H9 (cell line): ENCODE data around the gene ADAMTSL3. TPM values are rescaled to one million over a fixed set of nuclear protein-coding genes. Genes with fewer than 3 reads are reported as not detected.

Experiments
- DNase-seq: peaks from one replicate; pipeline ENCODE4 v3.0.0-alpha.2; 2017
- H2AFZ ChIP-seq: one replicate; pipeline ENCODE4 v1.6.1; 2013; ENCODE audit warnings: mild to moderate bottlenecking, low read length, control low read depth, moderate library complexity
- H2AK5ac ChIP-seq: 2 replicates; pipeline ENCODE4 v1.6.1; 2013; ENCODE audit warnings: low read length, control low read depth, mixed read lengths; ENCODE audit not compliant: insufficient read length
- H2BK120ac ChIP-seq: one replicate; pipeline ENCODE4 v1.6.1; 2013; ENCODE audit warnings: low read depth, mild to moderate bottlenecking, low read length, control low read depth, inconsistent platforms; ENCODE audit not compliant: poor library complexity, severe bottlenecking
- H2BK12ac ChIP-seq: 2 replicates; pipeline ENCODE4 v1.6.1; 2013; ENCODE audit warnings: low read length, control low read depth, mixed read lengths, low read depth; ENCODE audit not compliant: insufficient read length
- H2BK15ac ChIP-seq: 2 replicates; pipeline ENCODE4 v1.6.1; 2013; ENCODE audit warnings: low read depth, low read length, control low read depth
- H2BK20ac ChIP-seq: one replicate; pipeline ENCODE4 v1.6.1; 2013; ENCODE audit warnings: low read depth, mild to moderate bottlenecking, low read length, control low read depth, inconsistent platforms; ENCODE audit not compliant: poor library complexity, severe bottlenecking
- H2BK5ac ChIP-seq: 2 replicates; pipeline ENCODE4 v1.6.1; 2013; ENCODE audit warnings: low read length, control low read depth, mixed read lengths; ENCODE audit not compliant: insufficient read length
- H3K14ac ChIP-seq: 2 replicates; pipeline ENCODE4 v1.6.1; 2013; ENCODE audit warnings: low read length, control low read depth; ENCODE audit not compliant: insufficient read depth
- H3K18ac ChIP-seq: 2 replicates; pipeline ENCODE4 v1.6.1; 2013; ENCODE audit warnings: low read depth, mild to moderate bottlenecking, mixed read lengths, low read length, control low read depth; ENCODE audit not compliant: insufficient read length
- H3K23ac ChIP-seq: 2 replicates; pipeline ENCODE4 v1.6.1; 2013; ENCODE audit warnings: low read length, control low read depth, mixed read lengths, low read depth; ENCODE audit not compliant: insufficient read length
- H3K23me2 ChIP-seq: 2 replicates; pipeline ENCODE4 v1.6.1; 2013; ENCODE audit warnings: low read depth, mild to moderate bottlenecking, mixed read lengths, low read length, control low read depth; ENCODE audit not compliant: insufficient read length, poor library complexity, severe bottlenecking
- H3K27ac ChIP-seq: 2 replicates; pipeline ENCODE4 v1.5.1; 2013; ENCODE audit warnings: low read length, control low read depth, mixed read lengths, low read depth; ENCODE audit not compliant: insufficient read length
- H3K27me3 ChIP-seq: 2 replicates; pipeline ENCODE4 v1.6.1; 2013; ENCODE audit warnings: low read length, control low read depth, inconsistent platforms; ENCODE audit not compliant: insufficient read depth
- H3K4ac ChIP-seq: 2 replicates; pipeline ENCODE4 v1.6.1; 2013; ENCODE audit warnings: low read depth, mild to moderate bottlenecking, control low read depth, inconsistent platforms, low read length, moderate library complexity
- H3K4me1 ChIP-seq: 2 replicates; pipeline ENCODE4 v1.6.1; 2013; ENCODE audit warnings: low read length, control low read depth, inconsistent platforms; ENCODE audit not compliant: insufficient read depth
- H3K4me2 ChIP-seq: 2 replicates; pipeline ENCODE4 v1.6.1; 2013; ENCODE audit warnings: low read length, control low read depth, mixed read lengths; ENCODE audit not compliant: insufficient read length, insufficient read depth
- H3K56ac ChIP-seq: 2 replicates; pipeline ENCODE4 v1.6.1; 2013; ENCODE audit warnings: low read depth, mild to moderate bottlenecking, mixed read lengths, low read length, control low read depth; ENCODE audit not compliant: insufficient read length
- H3K79me1 ChIP-seq: 2 replicates; pipeline ENCODE4 v1.6.1; 2013; ENCODE audit warnings: low read depth, mild to moderate bottlenecking, moderate library complexity, low read length, control low read depth, inconsistent platforms; ENCODE audit not compliant: insufficient read depth, poor library complexity, severe bottlenecking
- H3K79me2 ChIP-seq: 2 replicates; pipeline ENCODE4 v1.6.1; 2013; ENCODE audit warnings: low read length, control low read depth, inconsistent platforms; ENCODE audit not compliant: insufficient read depth
- H3K9ac ChIP-seq: 2 replicates; pipeline ENCODE4 v1.6.1; 2013; ENCODE audit warnings: low read length, control low read depth, mixed read lengths; ENCODE audit not compliant: insufficient read length; ENCODE audit errors: extremely low read depth
- H3K9me3 ChIP-seq: one replicate; pipeline ENCODE4 v1.6.1; 2013; ENCODE audit warnings: low read depth, low read length, inconsistent platforms; ENCODE audit not compliant: control insufficient read depth
- H3T11ph ChIP-seq: one replicate; pipeline ENCODE4 v1.6.1; 2013; ENCODE audit warnings: mild to moderate bottlenecking, low read length, control low read depth, inconsistent platforms
- H4K20me1 ChIP-seq: one replicate; pipeline ENCODE4 v1.6.1; 2013; ENCODE audit not compliant: control insufficient read depth, insufficient read length, insufficient read depth
- H4K5ac ChIP-seq: 2 replicates; pipeline ENCODE4 v1.6.1; 2013; ENCODE audit warnings: low read depth, mild to moderate bottlenecking, mixed read lengths, low read length, control low read depth; ENCODE audit not compliant: insufficient read length
- H4K8ac ChIP-seq: replicated peaks from 2 replicates; pipeline ENCODE4 v1.6.1; 2013; ENCODE audit warnings: low read length, control low read depth, mixed read lengths, low read depth; ENCODE audit not compliant: insufficient read length
- H4K91ac ChIP-seq: 2 replicates; pipeline ENCODE4 v1.6.1; 2013; ENCODE audit warnings: low read depth, mild to moderate bottlenecking, moderate library complexity, mixed read lengths, low read length, control low read depth; ENCODE audit not compliant: insufficient read length
- H3K27ac Mint-ChIP-seq, 3 experiments: 2 replicates in 2 of 3; 3 replicates in 1 of 3; pipeline ENCODE4 v1.8.0; 2020 to 2021; ENCODE audit warnings: mixed read lengths in 3 of 3, mild to moderate bottlenecking in 1 of 3, moderate library complexity in 1 of 3
- H3K27me3 Mint-ChIP-seq: 2 replicates; pipeline ENCODE4 v1.8.0; 2021; ENCODE audit warnings: low read depth, mild to moderate bottlenecking, moderate library complexity, mixed read lengths
- H3K36me3 Mint-ChIP-seq, 3 experiments: 2 replicates in 2 of 3; 3 replicates in 1 of 3; pipeline ENCODE4 v1.8.0; 2020 to 2021; ENCODE audit warnings: low read depth in 3 of 3, mixed read lengths in 3 of 3; ENCODE audit not compliant: insufficient read depth in 1 of 3
- H3K4me1 Mint-ChIP-seq, 2 experiments: 2 replicates each; pipeline ENCODE4 v1.8.0; 2020; ENCODE audit warnings: mixed read lengths in 2 of 2
- H3K4me3 Mint-ChIP-seq, 2 experiments: 2 replicates in 1 of 2; 3 replicates in 1 of 2; pipeline ENCODE4 v1.8.0; 2020 to 2021; ENCODE audit warnings: mild to moderate bottlenecking in 2 of 2, mixed read lengths in 2 of 2, moderate library complexity in 1 of 2
- H3K9me3 Mint-ChIP-seq, 2 experiments: 2 replicates in 1 of 2; 3 replicates in 1 of 2; pipeline ENCODE4 v1.8.0; 2020; ENCODE audit warnings: mild to moderate bottlenecking in 2 of 2, mixed read lengths in 2 of 2, moderate library complexity in 1 of 2
- WGBS: extraction: QIAGEN DNeasy Blood & Tissue Kit; methylation state at CpG from one replicate; pipeline ENCODE4 v1.1.7; 2013; ENCODE audit warnings: missing lambda C conversion rate, low lambda C conversion rate, mixed read lengths; ENCODE audit not compliant: insufficient read length; ENCODE audit errors: extremely low coverage; 5-methylcytosine and 5-hydroxymethylcytosine counted together
- total RNA-seq: library from RNA; stranded (reverse); gene quantifications from 2 replicates; pipeline ENCODE4 v1.2.1, GENCODE V29; 2021
- TF ChIP-seq, protein P1 (sequence below): fragments of 200-600 bp; sonication (generic); conservative IDR thresholded peaks from 3 replicates; pipeline ENCODE4 v1.8.0; 2021; ENCODE audit warnings: antibody characterized with exemption, mild to moderate bottlenecking

The ADAMTSL3 gene
- total RNA-seq, 1 experiment from 2014 or later = 0.39 TPM

DNA sequence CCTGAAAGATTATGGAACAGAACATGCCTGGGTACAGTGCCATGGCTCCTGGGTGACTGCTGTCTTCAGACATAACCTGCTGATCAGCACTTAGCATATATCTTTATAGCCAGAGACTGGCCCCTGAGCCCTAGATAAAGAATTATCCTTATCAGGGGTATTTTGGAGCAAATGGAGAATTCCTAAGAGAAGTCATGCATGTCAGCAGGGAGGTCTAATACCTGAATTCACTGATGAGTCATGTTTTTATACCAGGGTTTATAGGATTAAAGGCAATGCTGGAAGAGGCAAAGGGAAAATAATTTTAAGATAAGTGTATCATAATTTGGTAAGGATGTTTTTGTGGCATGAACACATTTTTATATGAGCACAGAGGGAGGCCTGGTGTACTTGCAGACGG lies 159.8 kb downstream of the ADAMTSL3 start:
- H3K14ac ChIP-seq = no peak overlapping the region
- no peak overlapping the region for H2BK20ac ChIP-seq
- no peaks in the 10 kb centered on the region for H3K4me1 ChIP-seq
- no peak overlapping the region for H3K18ac ChIP-seq
- H3K4me1 Mint-ChIP-seq = no peaks in the 10 kb centered on the region
- no peak overlapping the region for H2BK15ac ChIP-seq
- H3K4me2 ChIP-seq = no peak overlapping the region
- no peak overlapping the region for H2BK5ac ChIP-seq
- H3K9me3 Mint-ChIP-seq = no peaks in the 10 kb centered on the region
- no peak overlapping the region for H2AK5ac ChIP-seq
- H3K79me1 ChIP-seq = no peaks in the 10 kb centered on the region
- H3K27me3 Mint-ChIP-seq = peaks cover 2% of the 10 kb centered on the region; the same call in 1 of the 2 replicates
- no peak overlapping the region for H4K5ac ChIP-seq
- no peak overlapping the region for H2AFZ ChIP-seq
- no peak overlapping the region for H3K4ac ChIP-seq
- H4K91ac ChIP-seq = no peak overlapping the region
- H3K4me3 Mint-ChIP-seq = no peak overlapping the region
- H3K27ac Mint-ChIP-seq = no peak overlapping the region
- H3K27me3 ChIP-seq = no peaks in the 10 kb centered on the region
- no peaks in the 10 kb centered on the region for H3K9me3 ChIP-seq
- no peak for DNase-seq
- H2BK12ac ChIP-seq = no peak overlapping the region
- H3T11ph ChIP-seq = no peak overlapping the region
- H3K23me2 ChIP-seq = no peaks in the 10 kb centered on the region
- TF ChIP-seq, protein P1, sequence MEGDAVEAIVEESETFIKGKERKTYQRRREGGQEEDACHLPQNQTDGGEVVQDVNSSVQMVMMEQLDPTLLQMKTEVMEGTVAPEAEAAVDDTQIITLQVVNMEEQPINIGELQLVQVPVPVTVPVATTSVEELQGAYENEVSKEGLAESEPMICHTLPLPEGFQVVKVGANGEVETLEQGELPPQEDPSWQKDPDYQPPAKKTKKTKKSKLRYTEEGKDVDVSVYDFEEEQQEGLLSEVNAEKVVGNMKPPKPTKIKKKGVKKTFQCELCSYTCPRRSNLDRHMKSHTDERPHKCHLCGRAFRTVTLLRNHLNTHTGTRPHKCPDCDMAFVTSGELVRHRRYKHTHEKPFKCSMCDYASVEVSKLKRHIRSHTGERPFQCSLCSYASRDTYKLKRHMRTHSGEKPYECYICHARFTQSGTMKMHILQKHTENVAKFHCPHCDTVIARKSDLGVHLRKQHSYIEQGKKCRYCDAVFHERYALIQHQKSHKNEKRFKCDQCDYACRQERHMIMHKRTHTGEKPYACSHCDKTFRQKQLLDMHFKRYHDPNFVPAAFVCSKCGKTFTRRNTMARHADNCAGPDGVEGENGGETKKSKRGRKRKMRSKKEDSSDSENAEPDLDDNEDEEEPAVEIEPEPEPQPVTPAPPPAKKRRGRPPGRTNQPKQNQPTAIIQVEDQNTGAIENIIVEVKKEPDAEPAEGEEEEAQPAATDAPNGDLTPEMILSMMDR = no peak
- no peaks in the 10 kb centered on the region for H3K36me3 Mint-ChIP-seq
- no peak overlapping the region for H2BK120ac ChIP-seq
- no peak overlapping the region for H3K27ac ChIP-seq
- H3K79me2 ChIP-seq = no peaks in the 10 kb centered on the region
- H3K9ac ChIP-seq = no peak overlapping the region
- no peak overlapping the region for H4K8ac ChIP-seq
- no peak overlapping the region for H3K23ac ChIP-seq
- WGBS = no CpG with 5 or more reads among the region's 1 CpG
- H3K56ac ChIP-seq = no peak overlapping the region
- H4K20me1 ChIP-seq = no peaks in the 10 kb centered on the region
